HUDEP-2 (cell line): ENCODE measurements around the gene THEM4.
"Not testable (repeated sequence)": the region's sequence is repeated elsewhere in the genome, so short reads cannot be mapped to it uniquely, and the experiment has no call there.

Experiments used
- DNase-seq, 76 experiments: peaks; one replicate each; lab custom pipeline; 2025; ENCODE audit not compliant: unreplicated experiment in 76 of 76; lab: John Stamatoyannopoulos, UW

The THEM4 gene

DNA sequence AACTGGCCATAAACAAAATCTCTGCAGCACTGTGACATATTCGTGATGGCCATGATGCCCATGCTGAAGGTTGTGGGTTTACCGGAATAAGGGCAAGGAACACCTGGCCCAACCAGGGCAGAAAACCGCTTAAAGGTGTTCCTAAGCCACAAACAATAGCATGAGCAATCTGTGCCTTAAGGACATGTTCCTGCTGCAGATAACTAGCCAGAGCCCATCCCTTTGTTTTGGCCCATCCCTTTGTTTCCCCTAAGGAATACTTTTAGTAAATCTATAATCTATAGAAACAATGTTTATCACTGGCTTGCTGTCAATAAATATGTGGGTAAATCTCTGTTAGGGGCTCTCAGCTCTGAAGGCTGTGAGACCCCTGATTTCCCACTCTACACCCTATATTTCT is 8.5 kb downstream of the THEM4 start:
- DNase-seq: not testable (repeated sequence)

DNA sequence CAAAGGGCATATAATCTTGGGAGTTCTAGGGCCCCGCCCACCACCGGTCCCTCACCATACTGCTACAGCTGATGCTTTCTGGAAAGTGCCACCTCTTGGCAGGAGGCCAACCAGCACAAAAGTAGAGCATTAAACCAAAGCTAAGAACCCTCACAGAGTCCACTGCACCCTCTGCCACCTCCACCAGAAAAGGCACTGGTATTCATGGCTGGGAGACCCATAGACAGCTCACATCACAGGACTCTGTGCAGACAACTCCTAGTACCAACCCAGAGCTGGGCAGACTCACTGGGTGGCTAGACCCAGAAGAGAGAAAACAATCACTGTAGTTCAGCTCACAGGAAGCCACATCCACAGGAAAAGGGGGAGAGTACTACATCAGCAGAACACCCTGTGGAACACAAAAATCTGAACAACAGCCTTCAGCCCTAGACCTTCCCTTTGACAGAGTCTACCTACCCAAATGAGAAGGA is 10.8 kb downstream of the THEM4 start:
- peak in 13 of 76 experiments; percentile 3 to 23 (median 8) for DNase-seq

DNA sequence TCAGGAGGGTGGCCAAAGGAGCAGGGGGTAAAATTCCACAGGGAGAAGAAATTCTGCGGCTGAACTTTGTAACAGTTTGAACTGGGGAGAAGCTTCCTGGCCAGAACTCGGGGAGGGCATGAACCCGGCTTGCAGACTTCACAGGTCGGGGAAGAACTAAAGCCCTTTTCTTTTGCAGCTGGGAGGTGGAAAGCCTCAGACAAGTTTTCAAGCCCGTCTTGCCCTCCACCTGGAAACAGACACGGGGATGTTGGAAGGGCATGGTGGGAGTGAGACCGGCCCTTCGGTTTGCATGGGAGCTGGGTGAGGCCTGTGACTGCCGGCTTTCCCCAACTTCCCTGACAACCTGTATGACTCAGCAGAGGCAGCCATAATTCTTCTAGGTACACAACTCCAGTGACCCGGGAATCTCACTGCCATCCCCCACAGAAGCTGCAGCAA is 11.3 kb downstream of the THEM4 start:
- DNase-seq: no peak

DNA sequence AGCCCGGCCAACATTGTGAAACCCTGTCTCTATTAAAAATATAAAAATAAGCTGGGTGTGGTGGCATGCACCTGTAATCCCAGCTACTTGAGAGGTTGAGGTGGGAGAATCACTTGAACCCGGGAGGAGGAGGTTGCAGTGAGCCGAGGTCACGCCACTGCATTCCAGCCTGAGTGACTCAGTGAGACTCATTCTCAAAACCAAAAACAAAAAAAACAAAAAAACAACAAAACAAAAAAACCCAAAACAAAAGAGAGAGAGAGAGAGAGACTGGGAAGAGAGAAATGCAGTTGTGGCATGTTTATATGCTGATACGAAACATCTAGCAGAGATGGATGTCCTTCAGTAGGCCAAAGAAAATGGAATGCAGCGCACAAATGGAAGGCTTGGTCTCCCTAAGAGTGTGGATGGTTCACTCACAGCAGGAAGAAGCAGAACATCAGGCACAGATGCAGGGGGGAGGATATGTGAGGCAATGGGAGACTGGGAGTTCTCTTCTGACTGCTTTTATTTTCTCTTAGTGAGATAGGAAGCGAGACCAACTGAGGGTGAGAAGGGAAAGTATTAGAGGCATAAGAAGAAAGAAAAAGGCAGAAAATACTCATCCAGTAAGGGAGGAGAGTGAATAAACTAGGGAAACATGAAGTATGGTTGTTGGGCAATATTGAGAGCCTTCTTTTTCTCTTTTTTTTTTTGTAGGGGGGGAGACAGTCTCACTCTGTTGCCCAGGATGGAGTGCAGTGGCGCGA is 16.0 kb downstream of the THEM4 start:
- no peak for DNase-seq

DNA sequence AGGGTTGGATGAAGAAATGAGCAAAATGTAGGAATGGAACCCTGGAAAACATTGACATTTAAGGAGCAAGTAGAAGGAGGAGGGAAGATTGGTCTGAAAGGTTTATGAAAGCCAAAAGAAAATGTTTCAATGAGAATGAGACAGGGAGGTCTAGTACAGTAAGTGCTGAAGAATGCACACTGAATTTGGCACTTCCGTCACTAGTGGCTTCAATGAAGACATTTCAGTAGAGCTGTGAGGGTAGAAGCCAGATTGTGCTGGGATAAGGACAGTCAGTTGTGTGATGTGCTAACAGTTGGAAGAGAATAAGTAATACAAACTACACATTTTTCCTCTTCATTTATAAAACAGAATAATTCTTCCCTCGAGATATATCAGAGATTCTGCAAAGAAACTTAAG is 17.1 kb downstream of the THEM4 start:
- no peak for DNase-seq

DNA sequence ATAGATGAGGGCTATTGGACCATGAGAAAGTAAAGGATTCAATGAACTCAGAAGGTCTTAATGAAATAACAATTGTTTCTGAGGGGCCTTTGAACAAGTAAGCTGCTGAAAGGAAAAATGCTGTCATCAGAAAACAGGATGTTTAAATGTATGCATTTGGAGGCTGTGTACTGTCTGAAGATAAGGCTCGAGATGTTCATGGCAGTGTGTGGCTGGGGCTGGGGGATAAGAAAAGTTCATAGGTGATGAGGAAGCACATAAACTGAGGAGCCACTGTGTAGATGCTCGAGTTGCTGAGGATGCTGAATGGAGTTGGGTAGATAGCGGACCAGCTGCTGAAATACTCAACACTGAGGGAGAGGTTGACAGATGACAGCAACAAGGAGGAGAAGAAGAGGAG is 17.8 kb downstream of the THEM4 start:
- no peak for DNase-seq

DNA sequence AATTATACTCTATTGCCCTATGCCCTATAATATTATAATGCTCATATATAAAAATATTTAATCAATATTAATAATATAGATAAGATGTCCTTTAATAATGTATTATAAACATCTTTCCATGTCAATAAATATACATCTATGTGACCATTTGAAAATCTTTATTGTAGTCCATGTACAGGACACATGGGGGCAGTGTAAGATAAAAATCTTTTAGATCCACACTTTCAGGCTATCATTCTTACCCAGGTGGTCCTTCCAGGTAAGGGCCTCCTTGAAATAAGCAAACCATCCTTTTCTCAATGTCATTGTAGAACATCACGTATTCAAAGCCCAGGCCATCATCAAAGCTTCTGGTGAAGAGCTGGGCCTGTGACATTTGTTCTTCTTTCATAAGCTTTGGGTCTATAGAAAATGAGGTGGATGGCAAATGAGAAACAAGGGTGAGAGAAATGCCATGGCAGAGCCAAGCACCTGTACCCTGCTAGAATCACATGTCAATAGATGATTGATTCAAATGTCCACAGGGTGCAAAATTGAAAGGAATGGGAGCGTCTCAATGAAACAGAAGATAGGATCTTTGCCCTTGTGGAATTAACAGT is 20.2 kb downstream of the THEM4 start:
- no peak for DNase-seq

DNA sequence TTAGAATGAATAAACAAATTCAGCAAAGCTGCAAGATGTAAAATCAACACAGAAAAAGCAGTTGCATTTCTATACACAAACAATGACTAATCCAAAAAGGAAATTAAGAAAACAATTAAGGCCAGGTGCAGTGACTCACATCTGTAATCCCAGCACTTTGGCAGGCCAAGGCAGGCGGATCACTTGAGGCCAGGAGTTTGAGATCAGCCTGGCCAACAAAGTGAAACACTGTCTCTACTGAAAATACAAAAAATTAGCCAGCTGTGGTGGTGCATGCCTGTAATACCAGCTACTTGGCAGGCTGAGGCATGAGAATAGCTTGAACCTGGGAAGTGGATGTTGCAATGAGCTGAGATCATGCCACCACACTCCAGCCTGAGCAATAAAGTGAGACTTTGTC is 22.3 kb downstream of the THEM4 start:
- DNase-seq: no peak

DNA sequence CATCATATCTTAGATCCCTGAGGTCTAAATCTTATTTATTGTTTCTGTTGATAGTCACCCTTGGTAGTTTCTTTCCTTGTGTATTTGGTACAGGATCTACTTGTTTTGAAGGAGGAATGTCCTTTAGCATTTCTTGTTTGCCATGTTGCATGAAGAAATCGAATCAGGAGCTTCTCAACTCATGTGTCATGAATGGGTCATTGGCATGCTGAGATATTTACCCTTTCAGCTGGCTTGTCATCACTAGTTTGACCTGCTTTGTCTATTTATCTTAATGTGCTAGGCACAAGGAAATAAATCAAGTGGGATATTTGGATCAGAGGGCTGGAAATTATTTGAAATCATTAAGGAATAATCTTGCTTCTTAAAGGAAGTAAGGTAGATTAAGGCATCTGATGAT is 23.8 kb downstream of the THEM4 start:
- DNase-seq: no peak

DNA sequence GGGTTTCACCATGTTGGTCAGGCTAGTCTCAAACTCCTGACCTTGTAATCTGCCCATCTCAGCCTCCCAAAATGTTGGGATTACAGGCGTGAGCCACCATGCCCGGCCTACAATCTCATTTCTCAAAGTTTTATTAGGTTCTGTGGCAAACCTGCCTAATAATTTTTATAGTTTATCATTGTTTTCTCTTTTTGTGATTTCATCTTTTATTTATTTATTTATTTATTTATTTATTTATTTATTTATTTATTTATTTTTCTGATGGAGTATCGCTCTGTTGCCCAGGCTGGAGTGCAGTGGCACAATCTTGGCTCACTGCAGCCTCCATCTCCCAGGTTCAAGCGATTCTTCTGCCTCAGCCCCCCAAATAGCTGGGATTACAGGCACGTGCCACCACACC is 24.4 kb downstream of the THEM4 start:
- DNase-seq: not testable (repeated sequence)

DNA sequence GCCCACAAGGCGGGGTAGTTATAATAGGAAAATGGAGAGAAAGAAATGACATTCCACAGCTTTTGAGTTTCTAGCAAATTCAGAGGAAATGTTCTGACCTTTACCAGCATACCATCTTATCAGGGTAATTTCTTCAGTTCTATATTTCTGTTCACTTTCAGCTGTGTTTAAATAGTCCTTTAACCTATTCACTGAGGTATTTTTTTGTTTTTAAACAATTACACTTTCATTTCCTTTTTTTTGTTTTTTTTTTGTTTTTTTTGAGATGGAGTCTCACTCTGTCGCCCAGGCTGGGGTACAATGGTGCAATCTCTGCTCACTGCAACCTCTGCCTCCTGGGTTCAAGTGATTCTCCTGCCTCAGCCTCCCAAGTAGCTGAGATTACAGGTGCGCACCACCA is 24.9 kb downstream of the THEM4 start:
- DNase-seq: not testable (repeated sequence)

DNA sequence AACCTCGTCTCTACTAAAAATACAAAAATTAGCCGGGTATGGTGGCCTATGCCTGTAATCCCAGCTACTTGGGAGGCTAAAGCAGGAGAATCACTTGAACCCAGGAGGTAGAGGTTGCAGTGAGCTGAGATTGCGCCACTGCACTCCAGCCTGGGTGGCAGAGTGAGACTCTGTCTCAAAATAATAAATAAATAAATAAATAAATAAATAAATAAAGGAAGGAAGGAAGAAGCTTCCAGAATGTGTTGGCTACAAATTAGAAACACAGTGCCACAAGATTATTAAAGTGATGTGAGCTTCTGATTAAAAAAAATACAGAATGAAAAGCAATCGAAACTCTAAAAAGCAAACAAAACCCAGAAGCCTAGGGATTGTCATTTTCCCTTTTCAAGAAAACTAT is 25.4 kb downstream of the THEM4 start:
- not testable (repeated sequence) for DNase-seq

DNA sequence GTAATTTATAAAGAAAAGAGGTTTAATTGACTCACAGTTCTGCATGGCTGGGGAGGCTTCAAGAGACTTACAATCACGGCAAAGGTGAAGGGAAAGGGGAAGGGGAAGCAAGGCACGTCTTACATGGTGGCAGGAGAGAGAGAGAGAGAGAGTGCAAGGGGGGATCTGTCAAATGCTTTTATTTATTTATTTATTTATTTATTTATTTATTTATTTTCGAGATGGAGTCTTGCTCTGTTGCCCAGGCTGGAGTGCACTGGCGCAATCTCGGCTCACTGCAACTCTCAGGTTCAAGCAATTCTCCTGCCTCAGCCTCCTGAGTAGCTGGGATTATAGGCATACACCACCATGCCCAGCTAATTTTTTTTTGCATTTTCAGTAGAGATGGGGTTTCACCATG is 26.4 kb downstream of the THEM4 start:
- not testable (repeated sequence) for DNase-seq

DNA sequence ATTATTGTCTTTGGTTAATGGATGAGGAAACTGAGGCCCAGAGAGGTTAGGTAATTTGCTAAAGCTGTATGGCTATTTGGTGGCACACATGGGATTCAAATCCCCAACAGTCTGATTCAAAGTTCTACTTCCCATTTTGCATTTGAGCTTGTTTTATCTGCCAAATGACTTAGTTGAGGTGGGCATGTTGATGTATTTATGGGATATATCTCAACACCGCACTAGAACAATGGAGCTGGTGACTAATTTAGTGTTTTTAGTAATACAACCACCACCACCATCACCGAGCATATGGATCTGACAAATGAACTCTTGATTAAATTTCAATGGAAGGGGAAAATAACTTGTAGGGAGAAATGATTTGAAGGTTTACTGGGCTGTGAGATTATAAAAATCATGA is 26.8 kb downstream of the THEM4 start:
- DNase-seq: no peak

DNA sequence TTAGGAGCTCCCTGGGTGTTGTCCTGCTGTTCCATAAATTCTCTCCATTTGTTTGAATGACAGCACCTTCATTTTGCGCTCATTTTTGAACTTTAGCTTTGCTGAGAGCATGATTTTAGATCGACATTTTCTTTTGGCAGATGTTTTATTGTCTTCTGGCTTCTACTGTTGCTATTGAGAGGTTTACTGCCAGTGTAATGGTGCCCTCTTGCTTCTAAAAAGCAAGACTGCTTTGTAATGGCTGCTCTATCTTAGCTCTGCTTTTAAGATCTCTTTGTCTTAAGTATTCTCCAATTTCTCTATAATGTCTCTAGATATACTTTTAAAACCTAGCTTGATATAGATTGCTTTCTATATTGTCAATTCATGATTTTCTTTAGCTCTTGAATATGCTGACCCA is 27.8 kb downstream of the THEM4 start:
- DNase-seq: no peak

DNA sequence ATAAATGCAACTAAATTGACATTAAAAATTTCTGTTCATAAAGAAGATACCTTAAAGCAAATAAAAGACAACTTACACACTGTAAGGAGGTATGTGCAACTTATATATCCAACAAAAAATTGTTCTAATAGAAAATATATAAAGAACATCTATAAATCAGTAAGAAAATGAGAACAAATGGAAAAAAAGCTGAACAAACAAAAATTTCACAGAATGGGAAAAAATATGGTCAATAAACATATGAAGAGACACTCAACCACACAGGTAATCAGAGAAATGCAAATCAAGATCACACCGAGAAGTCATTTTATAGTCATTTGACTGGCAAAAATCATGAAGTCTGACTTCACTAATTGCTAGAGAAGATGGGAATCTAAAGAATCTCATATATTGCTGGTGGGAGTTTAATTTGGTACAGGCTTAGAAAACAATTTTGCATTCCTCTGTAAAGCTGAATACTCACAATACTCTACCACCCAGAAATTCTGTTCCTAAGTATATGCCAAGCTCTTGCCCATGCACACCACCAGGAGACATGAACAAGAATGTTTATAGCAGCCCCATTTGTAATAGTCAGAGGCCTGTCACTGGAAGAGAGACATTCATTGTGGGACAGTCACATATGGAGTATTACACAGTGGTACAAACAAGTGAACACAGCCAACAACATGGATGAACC is 33.8 kb downstream of the THEM4 start:
- no peak for DNase-seq

DNA sequence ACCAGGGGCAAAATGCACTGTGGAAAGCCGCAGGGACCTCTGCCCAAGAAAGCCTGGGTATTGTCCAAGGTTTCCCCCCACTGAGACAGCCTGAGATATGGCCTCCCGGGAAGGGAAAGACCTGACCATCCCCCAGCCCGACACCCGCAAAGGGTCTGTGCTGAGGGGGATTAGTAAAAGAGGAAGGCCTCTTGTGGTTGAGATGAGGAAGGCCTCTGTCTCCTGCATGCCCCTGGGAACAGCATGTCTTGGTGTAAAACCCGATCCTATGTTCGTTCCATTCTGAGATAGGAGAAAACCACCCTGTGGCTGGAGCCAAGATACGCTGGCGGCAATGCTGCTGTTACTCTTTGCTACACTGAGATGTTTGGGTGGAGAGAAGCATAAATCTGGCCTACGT is 36.5 kb downstream of the THEM4 start:
- DNase-seq: not testable (repeated sequence)

DNA sequence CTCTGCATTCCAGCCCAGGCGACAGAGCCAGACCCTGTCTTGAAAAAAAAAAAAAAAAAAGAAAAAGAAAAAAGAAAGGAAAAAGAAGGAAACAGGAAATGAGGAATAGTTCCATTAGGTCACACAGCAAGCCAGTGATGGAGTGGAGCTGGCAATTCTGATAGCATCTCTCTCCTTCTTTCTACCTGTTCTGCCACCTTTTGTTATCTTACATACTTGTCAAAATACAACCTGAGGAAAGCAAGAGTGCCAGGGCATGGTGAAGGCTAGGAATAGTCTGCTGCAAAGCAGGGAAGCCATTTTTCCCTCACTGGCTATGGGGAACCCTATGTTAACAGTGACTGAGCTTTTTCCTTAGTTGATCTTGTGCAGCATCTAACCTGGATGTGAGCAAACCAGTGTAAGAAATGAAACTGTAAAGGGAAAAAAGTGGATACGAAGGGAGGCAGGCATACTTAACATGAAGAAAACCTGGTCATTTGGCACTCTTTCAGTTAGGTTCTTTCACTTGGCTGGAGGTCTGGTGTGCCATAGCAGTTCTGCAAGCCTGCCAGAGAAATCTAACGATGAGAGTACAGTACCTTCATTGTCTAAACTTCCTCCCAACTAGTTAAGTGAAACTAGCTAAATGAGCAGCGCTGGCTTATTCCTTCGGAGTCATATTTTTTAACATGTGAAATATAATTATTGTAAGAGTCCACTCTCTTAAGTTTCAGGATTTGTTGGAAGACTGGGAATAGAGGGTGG is 37.9 kb downstream of the THEM4 start:
- no peak for DNase-seq

DNA sequence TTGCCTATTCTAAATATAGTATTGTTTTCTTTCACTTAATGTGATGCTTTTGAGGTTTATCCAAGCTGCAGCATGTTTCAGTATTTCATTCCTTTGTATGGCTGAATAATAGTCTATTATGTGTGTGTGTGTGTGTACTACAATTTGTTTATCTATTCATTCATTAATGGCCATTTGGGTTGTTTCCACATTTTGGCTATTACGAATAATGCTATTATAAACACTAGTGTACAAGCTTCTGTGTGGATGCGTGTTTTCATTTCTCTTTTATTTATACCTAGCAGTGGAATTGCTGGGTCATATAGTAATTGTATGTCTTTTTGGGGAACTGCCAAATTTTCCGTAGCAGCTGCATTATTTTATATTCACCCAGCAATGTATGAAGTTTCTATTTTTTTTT is 40.8 kb downstream of the THEM4 start:
- no peak for DNase-seq

DNA sequence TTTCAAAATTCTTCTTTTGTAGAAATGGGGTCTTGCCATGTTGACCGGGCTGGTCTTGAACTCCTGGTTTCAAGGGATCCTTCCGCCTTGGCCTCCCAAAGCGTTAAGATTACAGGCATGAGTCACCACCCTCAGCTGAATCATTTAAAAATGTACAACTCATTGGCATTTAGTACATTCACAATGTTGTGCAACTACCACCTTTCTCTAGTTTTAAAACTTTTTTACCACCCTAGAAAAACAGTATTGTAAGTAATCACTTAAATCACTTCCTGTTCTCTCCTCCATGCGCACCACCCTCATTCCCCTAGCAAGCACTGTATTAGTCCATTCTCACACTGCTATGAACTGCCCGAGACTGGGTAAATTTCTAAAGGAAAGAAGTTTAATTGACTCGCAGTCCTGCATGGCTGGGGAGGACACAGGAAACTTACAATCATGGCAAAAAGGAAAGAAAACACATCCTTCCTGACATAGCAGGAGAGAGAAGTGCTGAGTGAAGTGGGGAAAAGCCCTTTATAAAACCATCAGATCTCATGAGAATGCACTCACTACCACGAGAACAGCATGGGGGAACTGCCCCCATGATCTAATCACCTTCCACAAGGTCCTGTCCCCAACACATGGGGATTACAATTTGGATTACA is 41.4 kb downstream of the THEM4 start:
- DNase-seq: no peak

DNA sequence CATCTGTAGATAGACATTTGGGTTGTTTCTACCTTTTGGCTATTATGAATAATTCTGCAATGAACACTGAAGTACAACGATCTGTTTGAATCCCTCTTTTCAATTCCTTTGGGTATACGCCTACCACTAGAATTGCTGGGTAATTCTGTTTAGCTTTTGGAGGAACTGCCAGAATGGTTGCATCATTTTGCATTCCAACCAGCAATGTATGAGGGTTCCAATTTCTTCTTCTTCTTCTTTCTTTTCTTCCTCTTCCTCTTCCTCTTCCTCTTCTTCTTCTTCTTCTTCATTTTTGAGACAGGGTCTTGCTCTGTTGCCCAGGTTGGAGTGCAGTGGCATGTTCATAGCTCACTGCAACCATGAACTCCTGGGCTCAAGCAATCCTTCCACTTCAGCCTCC is 42.0 kb downstream of the THEM4 start:
- no peak for DNase-seq
